HCT116 (cell line): ENCODE data around the gene CARMIL1.

Experiments
- EZH2 ChIP-seq: fragments of 200-600 bp; sonication (generic); IDR thresholded peaks from 2 replicates; pipeline ENCODE4 v1.6.1; 2017; ENCODE audit warnings: antibody characterized with exemption, mixed run types
- YY1 ChIP-seq: IDR thresholded peaks from 2 replicates; pipeline ENCODE4 v1.6.1; 2011; ENCODE audit warnings: low read length, low read depth, moderate library complexity, mild to moderate bottlenecking; ENCODE audit not compliant: insufficient replicate concordance; ENCODE audit errors: extremely low read depth

GRCh38 chr6:25439368-25439767 is 160.2 kb downstream of the CARMIL1 start:
- TF ChIP-seq YY1 = no peak
- no peak for TF ChIP-seq EZH2
